ENCODE measurements around the gene EPB41L2.

The EPB41L2 gene

GRCh38 chr6:131036601-131037000 lies 26.4 kb downstream of the EPB41L2 start:
- FAIRE-seq (no peak), DNase-seq (ENCODE audit: insufficient read length, low spot score) (no peak)
- TF ChIP-seq POLR2A (IDR thresholded peaks at IDR 0.05; ENCODE audit: low read depth, low read length) = no peak

GRCh38 chr6:131036143-131036542 lies 26.9 kb downstream of the EPB41L2 start:
- no peak for FAIRE-seq
- no peak for DNase-seq (ENCODE audit: insufficient read length, low spot score)
- TF ChIP-seq POLR2A (IDR thresholded peaks at IDR 0.05; ENCODE audit: low read depth, low read length) = no peak

DNA sequence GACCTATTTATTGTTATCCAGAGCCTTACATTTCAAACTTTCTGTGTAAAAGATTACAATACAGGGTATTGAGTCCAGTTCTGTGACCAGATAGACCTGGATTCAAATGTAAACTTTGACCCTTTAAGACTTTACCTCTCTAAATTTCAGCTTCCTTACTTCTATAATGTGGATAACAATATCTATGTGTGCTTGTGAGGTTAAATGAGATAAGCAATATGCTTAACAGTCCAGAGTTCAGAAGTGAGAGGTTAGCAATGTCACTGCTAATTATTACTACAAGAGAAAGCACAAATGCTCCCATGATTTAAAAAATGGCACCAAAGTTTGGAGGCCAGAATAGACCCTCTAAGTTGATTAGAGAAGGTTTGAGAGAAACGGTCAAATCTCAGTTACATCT lies 27.5 kb downstream of the EPB41L2 start:
- no peak for DNase-seq (ENCODE audit: insufficient read length, low spot score)
- no peak for TF ChIP-seq POLR2A (IDR thresholded peaks at IDR 0.05; ENCODE audit: low read depth, low read length)
- FAIRE-seq = peak; percentile 15

- DNase-seq (ENCODE audit: insufficient read length, low spot score) (no peak), FAIRE-seq (no peak)
- TF ChIP-seq POLR2A (IDR thresholded peaks at IDR 0.05; ENCODE audit: low read depth, low read length) = no peak
Observed at GRCh38 chr6:131033631-131034030, 29.4 kb downstream of the EPB41L2 start.

DNA sequence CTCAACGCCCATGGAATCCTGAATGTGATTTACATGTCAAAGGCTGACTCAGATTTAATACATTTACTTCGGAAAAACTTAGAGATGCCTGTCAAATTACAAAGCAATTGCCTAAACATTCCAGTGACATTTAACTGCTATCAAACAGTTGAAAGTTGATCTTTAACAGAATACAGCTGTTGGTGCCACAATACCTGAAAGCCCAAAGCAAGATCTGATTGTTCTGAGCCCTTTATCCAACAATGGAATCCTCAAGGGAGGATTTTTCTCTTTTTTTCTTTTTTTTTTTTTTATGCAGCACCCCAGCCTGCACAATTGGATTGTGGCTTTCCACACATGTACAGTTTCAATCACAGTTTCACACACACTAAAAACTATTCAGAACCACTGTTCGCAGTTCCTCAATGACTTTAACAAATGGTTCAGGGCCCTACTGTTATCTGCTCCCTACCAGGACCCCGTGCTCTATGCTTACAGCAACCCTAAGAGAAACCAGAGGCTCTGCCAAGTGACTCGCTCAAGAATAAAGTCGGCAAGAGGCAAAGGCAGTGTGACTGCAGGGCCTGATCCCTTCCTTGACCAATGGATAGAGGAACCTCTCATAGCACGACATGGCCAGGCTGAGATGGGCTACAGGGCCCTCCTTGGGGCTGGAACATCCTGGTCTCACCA lies 33.3 kb downstream of the EPB41L2 start:
- FAIRE-seq = no peak
- TF ChIP-seq POLR2A (IDR thresholded peaks at IDR 0.05; ENCODE audit: low read depth, low read length) = no peak
- DNase-seq (ENCODE audit: insufficient read length, low spot score) = no peak

- DNase-seq (ENCODE audit: insufficient read length, low spot score) (no peak), FAIRE-seq (no peak)
Observed at GRCh38 chr6:131027326-131027725, 35.7 kb downstream of the EPB41L2 start.

GRCh38 chr6:131026243-131026642 lies 36.8 kb downstream of the EPB41L2 start:
- no peak for DNase-seq (ENCODE audit: insufficient read length, low spot score)
- no peak for TF ChIP-seq POLR2A (IDR thresholded peaks at IDR 0.05; ENCODE audit: low read depth, low read length)

More at GRCh38 chr6:131027326-131027725, 35.7 kb downstream of the EPB41L2 start:
- no peak for TF ChIP-seq POLR2A (IDR thresholded peaks at IDR 0.05; ENCODE audit: low read depth, low read length)

DNA sequence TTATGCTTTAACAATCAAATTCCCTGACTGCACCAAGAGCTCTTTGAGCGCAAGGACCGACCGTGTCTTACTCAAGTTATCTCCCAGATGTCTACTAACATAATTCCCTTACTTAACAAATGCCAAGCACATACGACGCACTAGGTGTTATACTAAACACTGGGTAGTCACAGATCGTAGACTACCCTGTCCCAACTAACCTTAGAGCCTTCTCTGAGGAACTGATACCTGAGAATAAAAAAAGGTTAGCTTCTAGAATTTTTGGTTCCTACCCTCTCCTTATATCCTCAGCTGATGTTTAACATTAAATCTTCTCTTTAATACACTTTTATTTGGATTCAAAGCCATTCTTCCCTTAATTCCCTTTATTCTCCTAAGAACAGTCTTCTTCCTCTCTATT lies 38.5 kb downstream of the EPB41L2 start:
- TF ChIP-seq POLR2A (IDR thresholded peaks at IDR 0.05; ENCODE audit: low read depth, low read length) = no peak
- no peak for FAIRE-seq

More at GRCh38 chr6:131026243-131026642, 36.8 kb downstream of the EPB41L2 start:
- no peak for FAIRE-seq

GRCh38 chr6:131023834-131024504 lies 39.1 kb downstream of the EPB41L2 start:
- no peak for TF ChIP-seq POLR2A (IDR thresholded peaks at IDR 0.05; ENCODE audit: low read depth, low read length)
- DNase-seq (ENCODE audit: insufficient read length, low spot score) (no peak), FAIRE-seq (peak; percentile 86)

More for the DNA sequence above, 38.5 kb downstream of the EPB41L2 start:
- no peak for DNase-seq (ENCODE audit: insufficient read length, low spot score)

DNA sequence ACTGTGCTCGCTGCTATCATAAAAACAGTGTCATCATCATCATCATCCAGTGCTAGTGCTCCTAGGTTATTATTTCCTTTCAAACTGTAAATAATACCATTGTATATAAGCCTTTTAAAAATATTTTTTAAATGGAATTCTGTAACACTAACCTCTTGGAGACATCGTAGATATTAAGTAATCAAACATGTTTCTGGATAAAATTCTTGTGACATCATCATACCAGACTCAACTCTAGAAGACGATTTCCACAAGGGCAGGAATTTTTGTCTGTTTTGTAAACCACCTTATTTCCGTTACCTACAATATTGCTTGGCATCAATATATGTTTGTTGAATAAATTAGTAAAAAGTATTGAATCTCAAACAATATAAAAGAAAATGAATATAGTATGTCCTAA lies 40.4 kb downstream of the EPB41L2 start:
- TF ChIP-seq POLR2A (IDR thresholded peaks at IDR 0.05; ENCODE audit: low read depth, low read length) = no peak
- no peak for DNase-seq (ENCODE audit: insufficient read length, low spot score)
- FAIRE-seq = no peak

GRCh38 chr6:131017962-131018361 lies 45.1 kb downstream of the EPB41L2 start:
- TF ChIP-seq POLR2A (IDR thresholded peaks at IDR 0.05; ENCODE audit: low read depth, low read length) = no peak
- DNase-seq (ENCODE audit: insufficient read length, low spot score) (no peak), FAIRE-seq (no peak)

GRCh38 chr6:131015630-131016263 lies 47.3 kb downstream of the EPB41L2 start:
- TF ChIP-seq POLR2A (IDR thresholded peaks at IDR 0.05; ENCODE audit: low read depth, low read length) = no peak
- peak; percentile 30 for FAIRE-seq
- DNase-seq (ENCODE audit: insufficient read length, low spot score) = no peak

DNA sequence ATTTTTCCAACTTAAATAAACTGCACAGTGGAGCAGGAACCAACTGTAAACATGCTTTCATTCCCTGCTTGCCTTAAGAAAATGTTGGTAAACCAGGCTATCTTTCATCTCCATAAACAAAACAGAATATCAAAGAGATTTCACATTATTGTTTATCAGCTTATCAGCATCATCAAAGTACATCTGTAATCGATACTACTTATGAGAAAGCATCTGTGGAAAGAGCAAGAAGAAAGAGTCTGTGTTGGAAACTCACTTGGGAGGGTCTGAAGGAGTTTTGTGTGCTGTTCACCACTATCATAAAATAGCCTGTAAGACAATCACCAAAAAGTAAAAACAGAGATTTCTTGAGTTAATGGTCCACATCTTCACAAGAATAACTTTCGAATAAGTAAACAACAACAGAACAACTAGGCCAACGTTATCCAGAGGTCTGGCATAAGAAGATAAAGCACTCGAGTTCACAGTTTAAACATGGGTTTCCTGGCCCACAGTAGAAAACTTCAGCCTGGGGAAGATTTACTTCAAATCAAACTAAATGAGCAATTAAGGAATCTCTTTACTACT lies 47.9 kb downstream of the EPB41L2 start:
- TF ChIP-seq POLR2A (IDR thresholded peaks at IDR 0.05; ENCODE audit: low read depth, low read length) = no peak
- no peak for DNase-seq (ENCODE audit: insufficient read length, low spot score)
- no peak for FAIRE-seq

GRCh38 chr6:131014080-131014776 lies 48.8 kb downstream of the EPB41L2 start:
- no peak for TF ChIP-seq POLR2A (IDR thresholded peaks at IDR 0.05; ENCODE audit: low read depth, low read length)
- DNase-seq (ENCODE audit: insufficient read length, low spot score) = no peak

More at GRCh38 chr6:131014080-131014776, 48.8 kb downstream of the EPB41L2 start:
- FAIRE-seq = no peak
